NAMALWA (cell line): Measurements from ENCODE around the gene HOXC5.
"Not testable (repeated sequence)": the region's sequence is repeated elsewhere in the genome, so short reads cannot be mapped to it uniquely, and the experiment has no call there.

Experiments
- DNase-seq: peaks from one replicate; pipeline ENCODE4 v3.0.0-alpha.2; 2015; ENCODE audit warnings: low spot score

Gene HOXC5

DNA sequence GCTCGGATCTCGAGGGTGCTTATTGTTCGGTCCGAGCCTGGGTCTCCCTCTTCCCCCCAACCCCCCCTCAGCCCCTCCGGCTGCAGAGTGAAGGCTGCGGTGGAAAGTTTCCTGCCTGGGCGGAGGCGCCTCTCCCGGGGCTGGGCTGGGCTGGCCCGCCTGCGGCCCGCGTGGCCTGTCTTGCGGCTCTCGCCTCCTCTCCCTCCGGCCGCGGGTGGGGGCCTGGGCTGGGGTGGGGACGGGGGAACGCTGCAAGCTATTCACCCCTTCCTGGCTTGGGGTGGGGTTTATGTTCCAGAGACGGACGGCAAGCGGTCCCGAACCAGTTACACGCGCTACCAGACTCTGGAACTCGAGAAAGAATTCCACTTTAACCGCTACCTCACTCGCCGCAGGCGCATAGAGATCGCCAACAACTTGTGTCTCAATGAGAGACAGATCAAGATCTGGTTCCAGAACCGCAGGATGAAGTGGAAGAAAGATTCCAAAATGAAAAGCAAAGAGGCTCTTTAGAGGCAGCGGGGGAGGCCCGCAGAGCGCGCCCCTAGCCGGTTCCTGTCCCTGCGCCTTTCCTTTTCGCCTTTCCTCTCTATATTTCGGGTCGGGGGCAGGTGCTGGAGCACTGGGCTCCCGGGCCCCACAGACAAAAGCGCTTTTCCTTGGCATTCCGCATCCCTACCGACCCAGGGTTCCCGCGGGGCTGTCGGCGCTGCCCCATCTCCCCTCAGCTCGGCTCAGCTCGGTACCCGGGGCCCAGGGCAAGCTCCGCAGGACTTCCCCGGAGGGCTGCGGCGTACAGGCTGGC is 1.3 kb downstream of the HOXC5 start:
- no peak for DNase-seq

GRCh38 chr12:54034785-54035310 is 2.0 kb downstream of the HOXC5 start:
- no peak for DNase-seq

DNA sequence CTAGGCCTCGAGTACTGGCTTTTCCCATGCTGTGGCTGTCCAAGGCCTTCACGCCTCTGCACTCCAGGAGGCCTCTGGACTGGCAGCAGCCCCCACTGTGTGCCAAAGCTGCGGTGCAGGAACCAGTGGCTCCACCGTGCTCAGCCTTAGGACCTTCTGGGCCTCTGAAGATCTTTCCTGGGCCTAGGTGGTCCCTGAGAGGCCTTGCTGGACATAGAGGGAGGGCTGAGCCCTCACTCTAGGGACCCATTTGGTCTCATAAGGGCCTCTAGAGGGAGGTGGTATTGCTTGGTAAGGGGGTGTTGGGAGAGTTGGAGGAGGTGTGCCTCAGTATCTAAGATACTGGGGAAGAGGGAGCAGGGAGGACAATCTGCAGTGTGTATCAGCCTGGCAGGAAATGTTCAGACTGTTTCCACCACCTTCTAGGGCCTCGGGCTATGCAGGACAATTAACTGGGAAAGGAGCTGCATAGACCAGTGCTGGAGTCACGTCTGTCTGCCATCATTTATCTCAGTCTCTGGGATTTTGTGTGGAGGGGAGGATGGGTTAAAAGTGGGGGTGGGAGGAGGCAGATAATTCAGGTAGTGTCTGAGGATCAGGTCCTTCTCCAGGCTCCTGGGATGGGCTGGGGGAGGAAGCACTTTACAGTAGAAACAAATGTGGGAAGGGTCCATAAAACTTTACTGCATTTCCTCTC is 2.9 kb downstream of the HOXC5 start:
- no peak for DNase-seq

DNA sequence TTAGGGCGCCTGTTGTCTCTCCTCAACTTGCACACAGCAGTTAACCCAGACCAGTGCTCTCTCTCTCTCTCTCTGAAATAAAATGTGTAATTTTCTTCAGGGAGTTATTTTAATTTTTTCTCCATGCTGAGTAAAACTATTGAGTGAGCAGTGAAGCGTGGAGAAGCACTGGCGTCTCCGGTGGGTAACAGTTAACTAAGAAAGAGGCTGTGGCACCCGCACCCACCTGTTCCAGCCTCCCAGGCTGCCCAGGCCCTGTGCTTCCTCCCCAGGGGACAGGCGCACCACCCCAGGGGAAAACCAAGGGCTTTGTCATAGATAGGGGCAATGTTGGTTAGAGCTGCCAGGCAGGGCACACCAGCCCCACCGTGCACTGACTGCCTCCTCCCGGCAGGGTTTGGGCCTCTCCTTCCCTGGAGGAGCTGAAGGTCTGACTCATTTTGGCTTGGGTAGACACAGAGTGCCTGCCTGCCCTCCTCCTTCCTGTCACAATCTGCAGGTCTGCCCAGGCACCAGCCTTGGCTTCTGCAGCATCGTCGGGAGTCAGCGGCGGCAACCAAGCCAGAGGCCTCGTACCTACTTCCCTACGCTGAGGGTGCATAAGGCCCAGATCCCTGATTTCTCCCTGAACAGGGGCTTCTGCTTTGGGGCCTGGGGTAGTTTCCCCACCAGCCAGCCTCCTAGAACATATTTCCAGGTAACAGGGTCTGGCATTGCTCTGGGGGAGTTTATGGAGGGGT is 3.9 kb downstream of the HOXC5 start:
- peak; percentile 53 for DNase-seq

- no peak for DNase-seq
Observed at GRCh38 chr12:54037360-54038283, 4.8 kb downstream of the HOXC5 start.

DNA sequence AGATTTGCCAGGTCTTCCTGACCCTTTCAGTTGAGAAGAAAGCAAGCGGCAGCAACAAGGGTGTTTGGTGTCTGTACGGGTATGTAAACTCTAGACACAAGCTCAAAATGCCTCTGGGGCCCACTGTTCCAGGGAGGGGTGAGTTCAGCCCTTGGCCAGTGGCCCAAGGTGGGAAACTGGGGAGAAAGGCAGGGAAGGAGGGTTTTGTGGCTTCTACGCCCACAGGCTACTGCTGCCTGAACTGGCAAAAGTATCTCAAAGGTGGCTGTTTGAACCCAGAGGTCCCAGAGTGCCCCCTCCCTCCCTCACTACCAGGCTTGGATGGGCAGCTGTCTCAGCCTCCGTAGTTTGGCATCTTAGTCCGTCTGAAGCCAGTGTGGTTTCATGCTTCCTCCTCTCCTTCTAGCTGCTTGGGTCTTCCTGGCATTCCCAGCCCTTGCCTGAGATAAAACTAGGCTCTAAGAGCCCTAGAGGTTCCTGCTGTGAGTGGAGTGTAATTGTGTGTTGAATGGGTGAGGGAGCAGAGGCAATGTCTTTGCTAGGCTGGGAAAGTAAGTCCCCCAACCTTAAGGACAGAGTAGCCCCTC is 5.5 kb downstream of the HOXC5 start:
- no peak for DNase-seq

DNA sequence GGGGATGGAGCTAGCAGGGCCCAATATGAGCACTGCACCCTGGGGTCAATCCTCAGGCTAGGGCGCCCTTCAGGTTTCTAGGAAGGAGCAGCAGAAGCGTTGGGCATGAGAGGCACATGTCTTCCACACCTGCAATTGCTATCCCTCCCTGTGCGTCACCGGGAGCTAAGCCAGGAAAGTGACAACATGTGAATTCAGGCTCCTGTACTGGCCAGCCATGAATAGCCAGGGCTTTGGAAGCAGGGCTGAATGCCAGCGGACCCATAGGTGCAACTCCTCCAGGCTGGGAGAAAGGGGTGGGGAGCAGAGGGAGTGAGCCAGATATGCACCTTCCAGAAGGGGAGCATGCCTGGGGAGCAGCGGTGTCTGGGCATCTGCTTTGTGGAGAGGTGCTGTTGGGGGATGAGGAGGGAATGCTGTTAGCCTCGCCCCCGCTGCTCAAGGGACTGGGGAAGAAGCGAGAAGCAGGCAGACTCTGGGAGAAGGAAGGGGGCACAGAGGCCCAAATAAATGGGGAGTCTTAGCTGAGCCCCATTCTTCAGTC is 6.1 kb downstream of the HOXC5 start:
- DNase-seq = no peak

DNA sequence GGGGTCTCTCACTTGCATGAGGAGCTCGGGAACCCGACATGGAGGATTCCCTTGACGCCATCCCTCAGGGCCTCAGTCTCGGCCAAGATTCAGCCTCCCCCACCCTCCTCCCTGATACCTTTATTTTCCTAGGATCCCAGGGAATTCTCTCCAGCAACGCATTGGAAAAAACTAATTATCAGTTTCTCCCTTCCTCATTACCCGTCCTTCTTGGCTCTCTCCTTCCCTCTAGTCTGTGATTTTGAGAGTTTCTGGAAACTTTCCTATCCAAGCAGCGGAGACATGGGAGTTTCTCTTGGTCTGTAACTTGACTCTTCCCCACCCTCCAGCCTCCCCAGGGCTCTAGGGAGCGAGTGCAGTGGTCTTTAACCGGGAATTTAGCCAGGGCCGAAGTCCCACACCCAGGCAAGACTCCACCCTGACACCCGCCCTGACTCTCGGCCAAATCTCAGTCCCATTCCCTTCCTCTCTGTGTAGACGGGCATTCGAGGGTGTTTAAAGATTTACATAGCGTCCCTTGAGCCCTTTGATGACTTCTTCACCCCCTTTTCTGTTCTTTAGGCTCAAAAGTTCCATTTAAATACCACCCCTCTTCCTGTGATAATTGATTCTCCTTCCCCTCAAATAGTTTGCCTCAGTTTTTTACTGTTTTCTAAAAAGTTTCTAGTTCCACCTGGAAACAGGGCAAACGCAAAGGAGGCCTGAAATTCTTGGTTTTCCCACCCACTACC is 6.7 kb downstream of the HOXC5 start:
- no peak for DNase-seq

DNA sequence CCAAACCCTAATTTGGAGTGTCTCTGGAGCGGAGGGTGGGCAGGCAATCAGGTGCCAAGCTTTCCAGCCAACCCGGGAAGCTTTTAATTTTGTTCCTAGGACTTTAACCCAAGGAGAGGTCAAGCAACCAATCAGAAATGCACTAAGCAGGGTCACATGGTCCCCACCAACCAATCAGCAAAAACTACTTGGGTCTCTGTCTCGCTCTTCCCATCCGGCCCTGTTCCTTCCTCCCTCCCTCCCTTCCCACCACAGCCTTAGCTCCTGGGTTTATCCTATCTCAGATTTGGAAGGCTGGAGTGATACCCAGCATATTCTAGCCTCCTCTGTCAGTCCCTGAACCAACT is 7.3 kb downstream of the HOXC5 start:
- DNase-seq = peak; percentile 74

DNA sequence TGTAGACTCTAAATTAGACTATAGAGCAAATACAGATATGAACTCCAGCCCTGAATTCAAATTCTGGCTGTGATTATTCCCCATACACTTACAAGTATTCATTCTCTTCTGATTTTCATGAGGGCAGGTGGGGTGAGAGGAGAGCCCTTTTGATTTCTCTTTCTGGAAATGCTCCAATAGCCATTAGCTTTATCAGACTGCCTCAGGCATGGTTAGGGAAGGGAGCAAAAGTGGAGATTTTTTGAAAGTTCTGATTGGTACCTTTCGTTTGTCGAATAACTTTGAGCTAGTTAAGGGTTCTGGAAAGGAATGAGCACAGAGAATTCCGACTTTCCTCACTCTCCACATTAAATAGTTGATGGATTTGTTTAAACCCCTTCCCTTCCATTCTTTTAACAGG is 7.8 kb downstream of the HOXC5 start:
- DNase-seq = no peak

DNA sequence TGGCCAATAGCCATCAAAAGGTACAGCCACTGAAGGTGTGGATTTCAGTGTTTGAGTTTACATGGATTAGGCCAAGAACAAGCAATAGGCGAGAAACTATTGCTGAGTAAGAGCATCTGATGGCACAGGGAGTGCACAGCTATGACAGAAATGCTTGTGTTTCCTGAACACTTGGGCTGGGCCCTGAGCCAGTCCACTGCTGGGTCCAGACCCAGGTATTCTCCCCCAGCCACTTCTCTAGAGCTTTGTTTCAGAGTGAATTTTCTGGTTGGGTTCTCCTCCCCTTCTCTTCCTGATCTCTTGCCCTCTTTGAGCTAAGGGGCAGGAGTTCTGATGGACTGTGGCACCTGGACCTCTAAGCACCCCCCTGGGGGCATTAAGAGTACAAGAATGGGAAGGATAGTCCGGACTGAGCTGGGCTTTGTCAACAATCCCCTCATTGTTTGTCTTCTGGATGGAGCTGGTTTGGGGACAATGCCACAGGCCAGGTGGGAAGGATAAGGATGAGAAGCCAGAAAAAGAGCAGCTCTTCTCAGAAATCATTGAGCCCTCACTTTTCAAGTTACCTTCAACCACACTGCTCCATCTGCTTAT is 8.3 kb downstream of the HOXC5 start:
- DNase-seq = no peak

- DNase-seq = not testable (repeated sequence)
Observed at GRCh38 chr12:54042033-54042432, 9.2 kb downstream of the HOXC5 start.

GRCh38 chr12:54042970-54043853 is 10.4 kb downstream of the HOXC5 start:
- no peak for DNase-seq

DNA sequence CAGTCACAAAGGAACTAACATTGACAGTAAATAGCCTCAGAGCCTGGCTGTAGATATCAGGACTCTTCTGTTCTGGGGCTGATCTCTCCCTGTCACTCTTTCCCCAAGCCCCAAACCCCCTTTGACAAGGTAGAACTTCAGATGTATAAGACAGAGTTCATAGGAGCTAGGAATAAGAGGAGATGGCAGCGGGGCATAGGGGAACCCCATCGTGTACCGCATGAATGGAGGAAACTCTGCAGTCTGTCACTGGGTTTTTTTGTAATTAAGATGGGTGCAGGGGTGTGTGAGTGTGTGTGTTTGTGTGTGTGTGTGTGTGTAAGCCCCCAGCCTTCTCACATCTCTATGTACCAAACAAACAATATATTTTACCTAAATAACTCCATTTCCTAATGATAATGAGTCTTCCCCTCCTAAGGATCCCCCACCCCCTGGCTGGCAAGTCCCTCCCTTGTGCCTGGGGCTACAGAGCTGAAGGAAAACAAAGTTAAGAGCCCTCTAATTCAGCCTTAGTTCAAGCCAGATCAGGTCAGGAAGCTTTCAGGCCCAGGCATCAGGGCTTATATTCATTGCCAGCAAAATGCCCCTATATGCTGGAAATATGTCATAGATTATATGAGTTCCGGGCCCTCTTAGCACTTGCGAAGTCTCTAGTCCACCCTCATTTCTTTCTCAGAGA is 11.7 kb downstream of the HOXC5 start:
- DNase-seq = no peak

DNA sequence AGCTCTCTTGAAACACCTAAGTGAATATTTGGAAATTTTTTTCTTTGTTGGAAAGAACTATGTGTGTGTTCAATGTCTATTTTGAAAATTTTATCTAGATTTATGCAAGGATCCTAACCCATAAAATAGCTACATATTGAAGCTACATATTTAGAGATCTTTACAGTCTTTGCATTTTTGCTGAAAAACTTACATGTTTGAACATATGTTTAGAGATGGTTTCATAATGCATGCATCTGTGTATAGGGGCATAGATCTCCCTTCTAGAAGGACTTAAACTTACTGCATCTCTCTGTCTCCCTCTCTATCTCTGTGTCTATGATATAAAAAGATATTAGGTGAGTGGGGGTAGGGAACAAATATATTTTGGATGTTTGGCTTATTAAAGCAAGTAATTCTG is 12.6 kb downstream of the HOXC5 start:
- no peak for DNase-seq

DNA sequence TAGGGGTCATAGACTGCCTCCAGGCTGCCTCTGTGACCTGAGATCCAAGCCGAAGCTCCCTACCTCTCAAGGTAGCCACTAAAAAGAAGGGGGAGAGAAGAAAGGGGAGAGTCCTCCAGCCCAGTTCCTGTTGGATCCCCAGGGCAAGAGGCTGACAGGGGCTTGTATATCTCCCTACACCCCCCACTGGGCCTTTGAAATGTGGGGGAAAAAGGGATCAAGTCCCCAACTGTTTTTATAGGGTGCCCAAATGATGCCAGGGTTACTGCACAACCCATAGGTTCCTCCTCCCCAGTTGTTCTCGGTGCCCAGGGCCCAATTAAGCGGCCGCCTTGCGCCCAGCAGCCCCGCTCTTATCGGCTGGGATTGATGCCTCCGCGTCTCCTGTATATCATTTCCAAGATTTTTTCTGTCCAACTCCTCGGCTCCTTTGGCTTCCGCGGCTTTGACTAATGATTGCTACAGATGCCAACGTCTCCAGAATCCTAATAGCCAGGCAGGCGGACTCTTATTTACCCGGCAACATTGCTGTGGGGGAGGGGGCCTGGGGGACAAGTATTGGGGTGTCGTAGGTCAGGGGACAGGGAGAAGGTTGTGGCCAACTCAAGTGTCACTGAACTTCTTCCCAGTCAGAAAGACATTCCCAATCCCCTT is 13.1 kb downstream of the HOXC5 start:
- DNase-seq = no peak

- DNase-seq = no peak
Observed at GRCh38 chr12:54046809-54047159, 13.9 kb downstream of the HOXC5 start.
